NCI-H748 (cell line): ENCODE data around the gene PLAA.
A peak's percentile ranks its signal among the peaks of the same experiment; 100 is the strongest.
"Not testable (repeated sequence)": the region's sequence is repeated elsewhere in the genome, so short reads cannot be mapped to it uniquely, and the experiment has no call there.

ENCODE experiments used
- DNase-seq: peaks from one replicate; lab custom pipeline; 2025; ENCODE audit not compliant: unreplicated experiment; lab: John Stamatoyannopoulos, UW

PLAA gene

DNA sequence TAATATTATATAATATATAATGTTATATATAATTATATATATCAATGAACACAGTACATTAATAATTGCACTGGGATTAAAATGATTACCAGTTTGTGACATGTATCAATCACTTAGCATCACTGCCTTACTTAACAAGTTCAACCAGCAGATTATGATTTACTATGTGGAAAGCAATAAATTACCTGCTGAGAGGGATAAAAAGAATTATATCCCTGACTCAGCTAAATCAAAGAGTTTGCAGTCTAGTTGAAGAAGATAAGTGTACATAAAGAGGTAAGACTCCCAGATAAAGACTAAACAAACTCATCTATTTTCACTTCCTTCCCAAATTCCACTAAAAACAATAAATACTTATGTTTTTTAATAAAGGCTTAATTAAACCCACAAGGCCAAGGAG is 11.2 kb downstream of the PLAA start:
- no peak for DNase-seq

GRCh38 chr9:26928902-26929495 is 18.0 kb downstream of the PLAA start:
- no peak for DNase-seq

GRCh38 chr9:26925609-26926008 is 21.4 kb downstream of the PLAA start:
- DNase-seq: no peak

GRCh38 chr9:26919698-26920097 is 27.3 kb downstream of the PLAA start:
- DNase-seq: no peak

DNA sequence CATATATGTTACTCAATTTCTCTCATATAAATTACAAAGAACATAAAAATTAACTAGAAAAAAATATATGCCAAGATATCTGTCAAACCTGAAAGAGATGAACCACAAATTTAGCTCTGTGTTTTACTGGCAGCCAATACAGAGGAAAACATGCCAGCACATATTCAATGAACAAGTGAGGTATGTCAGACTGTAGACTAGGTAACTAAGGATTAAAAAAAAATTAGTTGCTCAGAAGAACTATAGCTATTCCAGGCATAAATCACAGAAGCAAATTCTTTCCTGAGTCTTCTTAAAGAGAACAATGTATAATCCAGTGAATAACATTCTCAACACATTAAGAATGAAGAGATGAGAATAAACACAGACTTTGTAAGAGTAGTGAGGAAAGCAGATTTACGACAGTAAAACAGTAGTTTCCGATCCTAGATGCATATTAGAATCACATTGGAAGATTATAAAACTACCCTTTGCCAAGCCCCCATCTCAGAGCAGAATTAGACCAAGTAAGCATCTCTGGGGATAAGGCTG is 33.8 kb downstream of the PLAA start:
- no peak for DNase-seq

- DNase-seq: no peak
These were observed 42.4 kb downstream of the PLAA start for GRCh38 chr9:26904671-26905070.

- DNase-seq: no peak
These were observed 43.0 kb downstream of the PLAA start for GRCh38 chr9:26904070-26904469.

GRCh38 chr9:26893030-26893676 is 53.9 kb downstream of the PLAA start:
- DNase-seq: peak; percentile 30

DNA sequence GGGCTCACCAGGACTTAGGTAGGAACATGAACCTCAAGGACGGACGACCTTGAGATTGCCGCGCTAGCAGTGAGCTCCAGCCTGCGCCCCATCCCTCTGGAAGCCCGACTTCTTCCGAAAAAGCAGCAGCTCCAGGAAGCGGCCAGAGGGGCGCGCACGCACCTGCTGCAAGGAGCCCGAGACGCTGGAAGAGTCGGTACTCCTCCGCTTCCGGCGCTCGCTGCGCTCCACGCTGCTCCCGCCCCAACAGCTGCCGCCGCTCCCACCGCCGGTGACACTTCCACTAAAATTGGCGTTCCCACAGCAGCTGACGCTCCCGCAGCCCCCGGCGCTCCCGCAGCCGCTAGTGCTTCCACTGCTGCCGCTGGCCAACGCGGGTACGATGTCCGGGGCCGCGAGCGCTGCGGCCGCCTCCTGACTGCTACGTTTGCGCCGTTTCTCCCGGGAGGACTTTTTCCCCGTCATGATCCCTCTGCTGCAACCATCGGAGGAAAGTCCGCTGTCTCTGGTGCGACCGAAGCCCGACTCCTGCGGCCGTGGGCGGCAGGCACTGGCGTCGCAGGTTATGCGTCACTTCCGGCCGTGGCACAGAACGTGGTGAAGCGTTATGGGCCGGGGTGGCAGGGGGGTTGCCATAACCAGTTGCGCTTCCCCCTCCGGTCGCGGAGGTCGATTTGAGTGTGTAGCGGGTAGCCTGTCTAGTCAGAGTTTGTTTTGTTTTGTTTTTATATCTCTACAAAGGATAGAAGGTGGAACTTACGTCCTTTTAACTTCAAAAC is 54.6 kb downstream of the PLAA start, which contains the start of gene CAAP1:
Gene CAAP1, minus strand, starts transcription at position 552 of the 779 bp plus-strand sequence. Its CDS starts 87 bp downstream, at position 465.
- DNase-seq: peak; percentile 98

DNA sequence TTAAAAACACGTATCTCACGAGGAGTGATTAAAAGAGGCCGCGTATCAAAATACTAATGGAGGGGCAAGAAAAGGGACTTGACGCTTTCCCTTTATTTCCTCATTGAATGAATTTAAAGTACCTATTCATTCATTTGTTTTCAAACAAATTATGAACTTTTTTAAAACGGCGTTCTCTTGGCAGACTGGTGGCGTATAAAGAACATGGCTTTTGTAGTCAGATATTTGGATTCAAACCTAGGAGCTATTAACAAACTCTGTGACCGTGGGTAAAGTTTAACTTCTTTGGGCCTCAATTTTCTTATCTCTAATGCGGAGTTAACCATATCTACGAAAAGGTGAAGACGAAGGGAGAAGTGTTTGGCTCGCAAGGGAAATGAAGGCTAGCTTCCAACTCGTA is 55.3 kb downstream of the PLAA start:
- DNase-seq: peak; percentile 11

- no peak for DNase-seq
These were observed 58.8 kb downstream of the PLAA start for GRCh38 chr9:26888271-26888670.

GRCh38 chr9:26882154-26882553 is 64.9 kb downstream of the PLAA start:
- no peak for DNase-seq

DNA sequence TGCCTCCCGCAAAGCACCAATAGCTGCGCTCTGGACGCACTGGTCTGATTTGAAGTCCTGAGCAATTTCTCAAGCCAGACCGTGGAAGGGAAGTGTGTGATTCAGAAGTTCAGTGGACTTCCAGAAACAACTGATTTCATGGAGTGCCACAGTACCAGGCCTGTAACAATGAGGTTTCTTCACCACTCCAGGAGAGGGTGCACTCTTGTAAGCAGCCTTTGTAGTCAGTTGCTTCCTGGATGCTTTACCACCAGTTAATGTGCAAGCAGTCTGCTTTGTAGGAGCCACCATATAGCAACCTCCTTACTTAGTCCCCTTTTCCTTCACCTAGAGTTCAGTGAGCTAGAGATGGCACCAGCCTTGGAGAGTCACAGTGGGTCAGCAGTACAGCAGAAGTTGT is 66.8 kb downstream of the PLAA start:
- DNase-seq: no peak

- not testable (repeated sequence) for DNase-seq
These were observed 71.9 kb downstream of the PLAA start for GRCh38 chr9:26875155-26875554.

DNA sequence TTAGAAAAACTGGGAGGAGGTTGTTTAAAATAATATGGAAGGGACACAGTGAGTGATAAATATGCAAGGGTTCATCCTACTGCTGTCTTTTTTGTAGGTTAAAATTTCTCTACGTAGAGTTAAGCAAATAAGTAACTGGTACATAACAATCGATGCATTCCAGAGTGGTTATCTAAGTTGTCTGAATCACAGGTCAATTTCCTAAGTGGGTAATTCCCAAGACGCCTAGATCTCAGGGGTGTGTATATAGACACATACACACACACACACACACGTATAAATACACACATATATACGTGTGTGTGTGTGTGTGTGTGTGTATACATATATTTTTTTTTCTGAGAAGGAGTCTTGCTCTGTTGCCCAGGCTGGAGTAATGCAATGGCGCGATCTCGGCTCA is 76.8 kb downstream of the PLAA start:
- DNase-seq: no peak

DNA sequence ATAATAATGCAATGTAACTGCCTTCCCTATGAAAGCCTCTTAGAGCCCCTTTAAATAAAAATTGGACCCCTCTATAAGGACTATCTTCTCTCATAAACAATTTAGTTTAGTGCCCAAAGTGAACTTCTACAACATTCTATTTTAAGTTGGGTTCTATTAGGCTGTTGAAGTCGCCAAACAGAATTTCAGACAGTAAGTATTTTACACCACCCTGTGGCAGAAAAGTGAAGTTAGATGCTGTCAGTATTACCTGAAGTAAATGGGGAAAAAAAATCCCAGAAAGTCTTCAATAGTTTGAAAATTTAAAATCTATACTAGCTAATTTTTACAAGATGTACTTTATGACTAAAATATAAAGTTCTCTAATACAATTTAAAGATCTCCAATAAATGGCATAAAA is 84.0 kb downstream of the PLAA start:
- no peak for DNase-seq

DNA sequence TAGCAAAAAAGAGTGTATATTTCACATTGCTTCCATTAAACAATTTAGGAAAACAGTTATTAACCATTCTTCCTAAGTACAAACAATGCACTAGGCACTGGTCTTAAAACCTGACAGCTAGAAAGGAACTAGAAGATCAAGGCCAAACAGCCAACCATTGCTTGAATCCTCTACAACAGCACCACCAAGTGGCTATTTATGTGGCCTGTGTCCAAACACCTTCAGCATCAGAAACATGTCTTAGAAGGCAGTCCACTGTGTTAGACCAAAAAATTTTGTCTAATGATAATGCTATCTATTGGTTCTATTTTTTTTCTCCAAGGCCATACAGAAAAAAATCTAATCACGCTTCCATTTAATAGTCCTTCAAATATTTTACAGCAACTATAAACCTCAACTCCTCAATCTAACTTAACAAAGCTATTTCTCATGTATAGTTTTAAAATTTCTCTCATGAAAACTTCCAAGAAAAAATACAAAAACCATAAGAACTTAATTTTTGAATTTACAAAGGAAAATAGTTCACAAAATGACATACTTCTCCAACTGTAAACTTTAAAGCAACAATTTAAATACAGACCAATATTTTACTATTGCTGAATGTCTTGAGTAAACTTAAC is 90.5 kb downstream of the PLAA start:
- peak; percentile 69 for DNase-seq
